ENCODE data around the gene STT3B. TPM values are rescaled to one million over a fixed set of nuclear protein-coding genes. Genes with fewer than 3 reads are reported as not detected.

Gene STT3B
- 162 and 186 TPM in 2 replicates for total RNA-seq

DNA sequence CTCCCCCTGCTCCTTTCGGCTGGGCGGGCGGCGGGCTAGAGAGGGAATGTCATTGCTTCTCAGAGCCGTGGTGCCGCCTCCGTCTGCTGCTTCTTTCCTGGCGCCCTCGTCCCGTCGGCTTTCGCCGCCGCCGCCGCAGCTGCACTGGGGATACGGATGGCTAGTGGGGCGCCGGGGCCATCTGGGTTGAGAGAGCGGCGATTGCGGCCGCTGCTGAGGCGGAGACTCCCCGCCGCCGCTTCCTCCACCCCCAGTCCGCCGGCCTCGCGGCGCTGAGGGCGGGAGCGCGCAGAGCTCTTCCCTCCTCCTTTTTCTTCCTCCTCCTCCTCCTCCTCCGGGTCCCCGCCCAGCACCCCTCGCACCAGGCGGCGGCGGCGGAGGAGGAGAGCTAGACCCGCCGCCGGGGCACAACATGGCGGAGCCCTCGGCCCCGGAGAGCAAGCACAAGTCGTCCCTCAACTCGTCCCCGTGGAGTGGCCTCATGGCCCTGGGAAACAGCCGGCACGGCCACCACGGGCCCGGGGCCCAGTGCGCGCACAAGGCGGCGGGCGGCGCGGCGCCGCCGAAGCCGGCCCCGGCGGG is at the start of gene STT3B:
Gene STT3B (plus strand): TSS at position 339 of the 582 bp plus-strand sequence. CDS start 74 bp downstream, at position 413.

